Right ventricle myocardium inferior (tissue), 1 donor: ENCODE results near the gene JAZF1. TPM values are rescaled to one million over a fixed set of nuclear protein-coding genes. Genes with fewer than 3 reads are reported as not detected.

Source experiments
- ATAC-seq: fragments of 200-7000 bp; cut with Tn5 transposase; one replicate; pipeline ENCODE4 v1.9.1; 2020; ENCODE audit warnings: mild to moderate bottlenecking, moderate library complexity
- DNase-seq: peaks from one replicate; pipeline ENCODE4 v3.0.0; 2021; ENCODE audit errors: missing footprints
- intact Hi-C: fragments of 100-400 bp; cut with DNase I; formaldehyde crosslinking; loops from one replicate; pipeline ENCODE4 v1.11.0; 2022
- total RNA-seq: library from RNA; stranded (reverse); fragmentation: NEBNext Ultra II Directional; extraction: Animal tissue kit (Norgen Biotek cat#: 25700); gene quantifications from one replicate; pipeline ENCODE4 v1.2.1, GENCODE V29; 2021
- donor health status: DM: no; HTN: yes; CAD: no; lungs with severe emphysema.

JAZF1 gene
- total RNA-seq, 1 donor from 2014 or later = 25.6 TPM

DNA sequence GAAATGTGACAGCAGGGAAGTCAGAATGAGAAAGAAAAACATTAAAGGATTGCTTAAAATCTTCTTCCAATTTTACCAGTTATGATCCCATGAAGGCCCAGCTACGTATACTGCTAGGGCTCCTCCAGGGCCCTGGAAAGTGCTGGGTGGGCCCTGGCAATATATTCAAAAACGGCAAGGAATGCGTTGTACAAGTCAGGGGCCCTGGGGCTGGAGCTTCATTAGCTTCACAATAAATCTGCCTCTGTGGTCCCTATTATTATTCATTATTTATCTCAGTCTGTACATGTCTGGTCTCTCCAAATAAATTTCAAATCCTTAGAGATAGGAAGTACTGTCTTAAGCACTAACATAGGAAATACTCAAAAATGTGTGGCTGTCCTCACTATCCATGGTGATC lies 7.6 kb downstream of the JAZF1 start:
- DNase-seq = no peak
- intact Hi-C loops = no loop called here
- ATAC-seq = no peak

DNA sequence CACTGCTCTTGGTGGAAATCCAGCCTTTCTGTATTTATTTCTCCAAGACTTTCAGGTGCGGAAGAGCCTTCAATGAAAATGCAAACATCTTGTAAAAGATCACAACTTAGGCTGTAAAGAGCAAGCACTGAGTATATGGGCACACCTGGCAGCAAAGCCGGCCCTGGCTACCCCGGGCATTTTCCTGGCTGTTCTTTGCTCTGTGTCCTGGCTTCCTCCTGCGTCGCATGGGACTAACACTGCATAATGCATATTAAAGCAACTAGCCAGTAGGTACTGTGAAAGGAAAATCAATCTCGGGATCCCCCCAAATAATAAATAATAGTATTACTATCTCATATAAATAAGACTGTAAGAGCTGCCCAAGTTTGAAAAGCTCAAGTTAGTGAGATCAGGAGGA lies 9.9 kb downstream of the JAZF1 start:
- DNase-seq (no peak), ATAC-seq (peak; percentile 40)
- intact Hi-C loops = no loop called here

DNA sequence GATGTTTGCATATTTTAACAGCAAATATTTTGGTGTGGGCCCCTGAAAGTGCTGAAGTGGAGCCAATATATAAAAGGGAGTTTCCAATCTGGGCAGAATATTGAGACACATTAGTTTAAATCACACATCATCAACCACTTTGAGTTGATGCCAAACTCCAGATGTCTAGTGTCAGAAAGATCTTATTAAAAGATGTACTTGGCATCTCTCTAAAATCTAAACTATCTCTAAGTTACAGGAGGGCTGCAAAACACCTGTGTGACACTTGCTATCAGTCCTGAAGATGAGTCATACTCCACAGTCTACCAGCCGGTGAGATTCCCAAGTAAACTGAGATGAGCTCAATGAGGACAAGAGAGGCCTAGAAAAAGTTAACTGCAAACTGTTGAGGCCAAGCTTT lies 11.4 kb downstream of the JAZF1 start:
- no peak for DNase-seq
- intact Hi-C loops = no loop called here
- no peak for ATAC-seq

DNA sequence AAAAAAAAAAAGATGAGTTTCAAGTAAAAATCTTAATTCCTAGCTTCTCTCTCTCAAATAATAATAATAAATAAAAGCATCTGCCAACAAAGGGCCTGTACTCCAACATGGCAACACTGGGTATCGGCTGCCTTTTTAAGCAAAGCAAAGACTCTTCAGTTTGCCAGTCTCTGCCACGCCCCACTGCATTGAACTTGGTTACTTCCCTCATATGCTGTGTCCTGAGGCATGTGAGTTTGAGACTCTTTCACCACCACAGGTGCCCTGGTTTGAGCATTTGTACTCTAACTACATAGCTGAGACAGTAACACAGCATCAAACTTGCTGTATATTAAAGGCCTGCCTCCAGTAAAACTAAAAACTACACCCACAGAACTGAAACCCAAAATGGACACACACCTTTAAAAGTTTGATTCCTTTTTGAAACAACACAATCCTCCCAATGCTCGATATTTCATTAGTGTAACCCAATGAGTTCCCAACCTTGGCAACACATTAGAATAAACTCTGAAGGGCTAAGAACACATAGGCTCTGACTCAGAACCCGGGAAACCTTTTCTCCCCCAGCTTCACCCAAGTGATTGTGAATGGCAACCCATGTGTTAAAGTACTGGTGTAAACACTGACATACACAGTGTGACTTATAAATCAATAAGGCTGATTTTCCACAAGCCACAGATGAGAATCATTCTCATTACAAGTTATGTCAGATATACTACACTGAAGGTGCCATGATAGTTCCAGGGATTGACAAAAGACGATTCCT lies 12.0 kb downstream of the JAZF1 start:
- ATAC-seq = no peak
- intact Hi-C loops = no loop called here
- DNase-seq = no peak

GRCh38 chr7:28166982-28167715 lies 13.4 kb downstream of the JAZF1 start:
- intact Hi-C loops = no loop called here
- ATAC-seq = no peak
- no peak for DNase-seq

- DNase-seq (no peak), ATAC-seq (no peak)
- intact Hi-C loops = no loop called here
Observed at GRCh38 chr7:28165961-28166955, 14.3 kb downstream of the JAZF1 start.

DNA sequence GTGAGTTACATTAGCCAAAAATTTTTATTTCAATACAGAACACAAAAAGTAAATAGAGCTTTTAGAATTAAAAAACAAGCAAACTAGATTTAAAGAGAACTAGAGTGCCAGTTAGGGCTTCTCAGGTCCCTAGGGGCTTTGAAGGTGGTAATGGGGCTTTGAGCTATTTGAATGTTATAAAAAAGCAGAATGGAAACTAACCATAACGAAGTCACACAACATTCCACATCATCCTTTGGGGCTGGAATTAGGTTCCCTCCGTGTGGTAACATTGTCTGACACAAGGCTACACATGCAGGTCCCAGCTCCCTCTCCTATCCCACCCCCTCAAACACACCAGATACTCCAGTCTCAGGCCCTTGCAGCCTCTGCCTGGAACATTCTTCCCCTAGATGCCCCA lies 15.3 kb downstream of the JAZF1 start:
- intact Hi-C loops = no loop called here
- ATAC-seq = no peak
- no peak for DNase-seq

DNA sequence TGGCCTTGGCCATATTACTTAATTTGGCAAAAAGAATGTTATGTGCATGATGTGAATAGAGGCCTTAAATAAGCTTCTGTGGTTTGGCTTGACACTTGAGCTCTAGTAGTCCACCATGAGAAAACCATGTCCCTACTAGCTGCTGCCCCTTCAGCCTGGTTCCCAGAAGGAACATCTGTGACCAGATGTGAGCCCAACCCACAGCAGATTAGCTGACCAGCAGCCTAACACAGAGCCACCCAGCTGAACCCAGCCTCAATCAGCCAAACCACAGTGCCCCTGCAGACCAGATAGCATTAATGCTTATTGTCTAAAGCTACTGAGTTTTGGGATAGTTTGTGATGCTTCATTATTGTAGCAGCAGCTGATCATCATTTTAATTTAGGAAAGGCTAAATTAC lies 16.6 kb downstream of the JAZF1 start:
- intact Hi-C loops = no loop called here
- ATAC-seq (no peak), DNase-seq (no peak)

GRCh38 chr7:28161331-28161730 lies 19.3 kb downstream of the JAZF1 start:
- DNase-seq (no peak), ATAC-seq (no peak)
- intact Hi-C loops = no loop called here

DNA sequence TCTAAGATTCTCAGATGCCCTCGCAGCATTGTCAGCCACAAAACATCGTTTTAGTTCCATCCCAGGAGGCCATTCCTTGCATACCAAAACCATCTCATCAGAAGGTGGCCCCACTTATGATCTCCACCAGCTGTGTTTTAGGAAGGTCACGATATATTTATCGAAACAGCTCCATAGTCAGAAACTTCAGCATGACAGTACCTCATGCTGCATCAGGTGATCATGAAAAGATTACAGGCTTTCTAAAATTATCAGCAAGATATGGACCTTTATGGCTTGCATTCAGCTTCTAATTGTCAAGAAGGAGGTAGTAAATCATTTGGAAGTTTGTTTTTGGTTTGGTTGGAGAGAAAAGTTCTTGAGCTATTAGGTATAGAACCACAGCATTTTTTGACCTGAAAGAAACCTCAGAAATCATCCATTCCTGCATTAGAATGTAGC lies 20.0 kb downstream of the JAZF1 start:
- intact Hi-C loops = no loop called here
- DNase-seq = no peak
- ATAC-seq = no peak

DNA sequence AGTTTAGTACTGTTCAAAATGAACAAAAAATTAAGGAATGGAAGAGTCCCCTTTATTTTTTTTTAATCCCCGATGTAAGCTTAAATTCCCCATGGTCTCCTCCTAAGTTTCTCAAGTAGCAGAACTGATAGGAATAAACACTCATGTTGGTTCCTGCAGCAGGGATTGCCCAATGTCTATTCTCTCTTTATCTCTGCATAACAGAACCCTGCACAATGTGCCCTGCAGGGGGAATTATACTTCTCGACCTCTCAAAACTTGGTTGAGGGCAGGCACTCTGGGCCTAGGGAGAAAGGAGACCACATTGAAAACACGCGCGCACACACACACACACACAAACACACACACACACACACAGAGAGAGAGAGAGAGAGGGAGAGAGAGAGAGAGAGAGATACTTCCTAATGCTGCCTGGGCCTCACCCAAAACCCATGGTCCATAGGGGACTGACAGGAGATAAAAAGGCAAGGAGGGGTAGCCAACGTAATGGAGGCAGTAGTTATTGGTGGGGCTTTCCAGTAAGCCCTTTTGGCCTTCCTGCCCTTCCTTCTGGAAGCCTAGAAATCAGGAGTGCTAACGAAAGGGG lies 22.7 kb downstream of the JAZF1 start:
- intact Hi-C loops = no loop called here
- DNase-seq (no peak), ATAC-seq (peak; percentile 26)

GRCh38 chr7:28157076-28157745 lies 23.4 kb downstream of the JAZF1 start:
- ATAC-seq = no peak
- DNase-seq = no peak
- intact Hi-C loops = no loop called here

DNA sequence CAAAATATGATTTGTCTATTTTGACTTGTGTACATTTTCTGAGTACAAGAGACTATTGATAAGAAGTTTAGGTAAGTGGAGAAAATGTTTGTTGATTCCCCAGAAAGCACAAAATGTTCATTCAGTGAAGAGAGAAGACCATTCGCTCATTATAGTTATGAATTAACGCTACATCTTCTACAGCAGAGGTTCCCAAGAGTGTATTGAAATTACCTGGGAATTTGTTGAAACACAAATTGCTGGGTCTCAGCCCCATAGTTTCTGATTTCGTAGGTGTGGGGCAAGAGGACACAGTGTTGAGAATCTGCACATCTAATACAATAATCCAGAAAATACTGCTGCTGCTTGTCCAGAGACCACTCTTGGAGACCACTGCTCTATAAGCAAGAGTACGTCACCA lies 24.2 kb downstream of the JAZF1 start:
- ATAC-seq = no peak
- no peak for DNase-seq
- intact Hi-C loops = no loop called here

- intact Hi-C loops = no loop called here
- no peak for DNase-seq
- no peak for ATAC-seq
Observed at GRCh38 chr7:28155964-28156363, 24.6 kb downstream of the JAZF1 start.

GRCh38 chr7:28155019-28155660 lies 25.5 kb downstream of the JAZF1 start:
- ATAC-seq (no peak), DNase-seq (no peak)
- intact Hi-C loops = no loop called here

DNA sequence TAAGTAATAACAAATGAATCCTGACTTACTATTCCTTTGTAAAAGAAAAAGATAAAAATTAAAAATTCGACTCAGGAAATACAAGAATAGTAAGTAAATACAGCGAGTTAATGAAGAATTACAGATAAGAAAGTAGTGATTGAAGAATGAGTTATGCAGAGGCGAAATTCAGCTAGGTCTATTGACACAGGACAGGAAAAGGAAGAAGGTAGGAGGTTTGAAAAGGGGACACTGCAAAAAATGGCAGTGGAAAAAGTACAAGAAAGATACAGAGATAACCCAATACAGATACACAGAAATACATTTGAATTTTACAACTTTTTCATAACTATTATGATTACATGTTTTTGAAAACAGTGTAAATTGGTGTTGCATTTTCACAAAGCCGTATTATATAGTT lies 28.0 kb downstream of the JAZF1 start:
- DNase-seq = no peak
- intact Hi-C loops = no loop called here
- ATAC-seq = no peak

DNA sequence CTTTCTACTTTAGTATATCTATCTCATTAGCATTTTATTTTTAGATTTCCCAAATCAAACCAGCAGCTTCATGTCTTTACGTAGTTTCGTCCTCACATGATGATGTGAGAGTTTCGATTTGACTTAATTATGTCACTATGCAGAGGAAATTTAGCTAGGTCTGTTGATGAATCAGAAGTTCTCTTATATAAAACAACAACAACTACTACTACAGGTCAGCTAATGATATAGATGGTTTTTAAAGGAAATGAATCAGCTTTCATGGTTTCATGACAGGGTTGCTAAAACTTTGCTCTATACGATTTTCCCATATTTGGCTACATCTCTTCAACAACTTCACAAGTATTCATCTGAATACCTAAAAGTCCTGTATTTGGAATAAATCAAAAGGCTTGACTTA lies 28.6 kb downstream of the JAZF1 start:
- ATAC-seq (no peak), DNase-seq (no peak)
- intact Hi-C loops = no loop called here
